ENCODE results near the gene CDK14. TPM values are rescaled to one million over a fixed set of nuclear protein-coding genes. Genes with fewer than 3 reads are reported as not detected.

The CDK14 gene
- total RNA-seq, 2 donors from 2014 or later: 8.7 to 13.4 TPM

DNA sequence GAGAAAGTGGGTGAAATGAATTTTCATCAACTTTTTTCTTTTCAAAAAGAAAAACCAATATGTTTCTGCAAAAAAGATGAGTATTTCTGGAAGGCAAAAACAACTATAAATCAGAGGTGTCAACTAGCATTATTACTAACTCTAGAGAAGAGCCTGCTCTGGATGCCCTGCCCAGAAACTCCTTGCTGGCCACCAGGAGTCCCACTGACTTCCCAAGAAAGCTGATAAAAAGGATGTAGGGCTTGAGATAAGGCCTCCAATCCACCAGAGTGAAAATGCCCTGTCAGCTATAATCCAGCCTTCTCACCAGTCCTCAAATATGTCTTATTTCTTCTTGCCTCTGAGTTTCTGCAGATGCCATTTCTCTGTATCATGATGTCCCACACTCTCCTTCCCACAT is 651.4 kb downstream of the CDK14 start:
- H3K9me3 Mint-ChIP-seq: no peaks in the 10 kb centered on the region
- H3K4me1 Mint-ChIP-seq: no peaks in the 10 kb centered on the region
- H3K9ac ChIP-seq (ENCODE audit: extremely low read depth, low read length, poor library complexity, severe bottlenecking): no peak overlapping the region
- no peaks in the 10 kb centered on the region for H3K4me1 ChIP-seq (ENCODE audit: control insufficient read depth, insufficient read depth, low read length)
- H3K27me3 ChIP-seq (ENCODE audit: control insufficient read depth, insufficient read depth, low read length, poor library complexity, severe bottlenecking): no peaks in the 10 kb centered on the region
- H3K27ac ChIP-seq (ENCODE audit: low read depth, low read length): no peak overlapping the region
- peak; percentile 57 for DNase-seq
- peaks cover 3% of the 10 kb centered on the region for H3K27me3 Mint-ChIP-seq (ENCODE audit: insufficient read depth)
- H3K4me3 Mint-ChIP-seq: no peak overlapping the region
- no peaks in the 10 kb centered on the region for H3K36me3 Mint-ChIP-seq (ENCODE audit: low read depth)
- no peak overlapping the region for H3K27ac Mint-ChIP-seq
- no peaks in the 10 kb centered on the region for H3K36me3 ChIP-seq (ENCODE audit: control insufficient read depth, insufficient read depth, low read length)
- H3K4me3 ChIP-seq (ENCODE audit: low read length): no peak overlapping the region
- no peaks in the 10 kb centered on the region for H3K9me3 ChIP-seq (ENCODE audit: control insufficient read depth, low read length)
- TF ChIP-seq, protein P1, sequence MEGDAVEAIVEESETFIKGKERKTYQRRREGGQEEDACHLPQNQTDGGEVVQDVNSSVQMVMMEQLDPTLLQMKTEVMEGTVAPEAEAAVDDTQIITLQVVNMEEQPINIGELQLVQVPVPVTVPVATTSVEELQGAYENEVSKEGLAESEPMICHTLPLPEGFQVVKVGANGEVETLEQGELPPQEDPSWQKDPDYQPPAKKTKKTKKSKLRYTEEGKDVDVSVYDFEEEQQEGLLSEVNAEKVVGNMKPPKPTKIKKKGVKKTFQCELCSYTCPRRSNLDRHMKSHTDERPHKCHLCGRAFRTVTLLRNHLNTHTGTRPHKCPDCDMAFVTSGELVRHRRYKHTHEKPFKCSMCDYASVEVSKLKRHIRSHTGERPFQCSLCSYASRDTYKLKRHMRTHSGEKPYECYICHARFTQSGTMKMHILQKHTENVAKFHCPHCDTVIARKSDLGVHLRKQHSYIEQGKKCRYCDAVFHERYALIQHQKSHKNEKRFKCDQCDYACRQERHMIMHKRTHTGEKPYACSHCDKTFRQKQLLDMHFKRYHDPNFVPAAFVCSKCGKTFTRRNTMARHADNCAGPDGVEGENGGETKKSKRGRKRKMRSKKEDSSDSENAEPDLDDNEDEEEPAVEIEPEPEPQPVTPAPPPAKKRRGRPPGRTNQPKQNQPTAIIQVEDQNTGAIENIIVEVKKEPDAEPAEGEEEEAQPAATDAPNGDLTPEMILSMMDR (conservative IDR thresholded peaks at IDR 0.05): peak; percentile 75

DNA sequence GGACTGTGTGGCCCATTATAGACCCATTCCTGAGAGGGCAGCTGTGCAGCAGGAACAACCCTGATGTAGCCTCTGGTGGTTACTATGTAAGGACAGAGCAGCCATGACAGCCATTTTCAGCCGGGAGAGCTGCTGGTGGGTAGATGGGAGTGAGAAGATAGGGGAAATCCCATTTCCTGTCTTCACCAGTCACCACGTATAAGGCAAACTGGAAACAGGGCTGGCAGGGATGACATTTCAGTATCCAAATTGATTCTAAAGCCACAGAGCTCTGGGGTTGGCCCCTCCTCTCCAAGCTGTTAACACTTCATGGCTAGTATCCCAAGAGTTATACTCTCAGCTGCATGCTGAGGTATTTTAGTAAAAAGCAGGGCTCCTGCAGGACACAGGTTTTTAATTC is 652.9 kb downstream of the CDK14 start:
- TF ChIP-seq, protein P1 (conservative IDR thresholded peaks at IDR 0.05): no peak
- H3K4me3 ChIP-seq (ENCODE audit: low read length): no peak overlapping the region
- H3K4me1 ChIP-seq (ENCODE audit: control insufficient read depth, insufficient read depth, low read length): no peaks in the 10 kb centered on the region
- H3K9ac ChIP-seq (ENCODE audit: extremely low read depth, low read length, poor library complexity, severe bottlenecking): no peak overlapping the region
- H3K27me3 ChIP-seq (ENCODE audit: control insufficient read depth, insufficient read depth, low read length, poor library complexity, severe bottlenecking): no peaks in the 10 kb centered on the region
- no peaks in the 10 kb centered on the region for H3K9me3 ChIP-seq (ENCODE audit: control insufficient read depth, low read length)
- Mint-ChIP-seq H3K27me3 (ENCODE audit: insufficient read depth) (peaks cover 7% of the 10 kb centered on the region), H3K9me3 (no peaks in the 10 kb centered on the region), H3K4me1 (no peaks in the 10 kb centered on the region), H3K4me3 (no peak overlapping the region), H3K36me3 (ENCODE audit: low read depth) (no peaks in the 10 kb centered on the region), H3K27ac (no peak overlapping the region)
- DNase-seq: no peak
- H3K27ac ChIP-seq (ENCODE audit: low read depth, low read length): no peak overlapping the region
- no peaks in the 10 kb centered on the region for H3K36me3 ChIP-seq (ENCODE audit: control insufficient read depth, insufficient read depth, low read length)
- WGBS, 2 experiments (ENCODE audit: insufficient coverage in 1 of 2, insufficient read length in 1 of 2): 87 to 100% methylated on average over 2 of the region's 2 CpGs

DNA sequence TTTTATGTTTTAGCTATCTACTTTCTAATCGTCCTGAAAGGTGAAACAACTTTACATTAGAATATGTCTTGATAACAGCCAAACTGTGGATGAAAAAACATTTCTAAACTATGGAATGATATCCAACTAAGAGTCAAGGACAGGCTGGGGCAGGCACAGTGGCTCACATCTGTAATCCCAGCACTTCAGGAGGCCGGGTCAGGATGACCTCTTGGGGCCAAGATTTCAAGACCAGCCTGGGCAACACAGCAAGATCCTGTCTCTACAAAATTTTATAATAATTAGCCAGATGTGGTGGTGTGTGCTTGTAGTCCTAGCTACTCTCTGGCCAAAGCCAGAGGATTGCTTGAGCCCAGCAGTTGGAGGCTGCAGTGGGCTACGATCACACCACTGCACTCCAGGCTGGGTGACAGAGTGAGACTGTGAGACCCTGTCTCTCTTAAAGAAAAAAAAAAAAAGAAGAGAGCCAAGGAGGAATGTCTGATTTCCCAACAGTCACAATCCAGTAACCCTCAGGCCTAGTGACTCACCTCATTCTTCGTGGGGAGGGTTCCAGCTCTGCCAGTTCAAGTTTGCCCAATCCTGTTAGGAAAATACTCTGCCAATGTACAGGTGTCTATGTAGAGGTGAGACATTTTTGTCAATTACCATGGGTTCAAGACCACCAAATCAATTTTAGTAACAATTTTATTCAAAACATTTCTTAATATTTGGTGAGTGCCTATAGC is 653.5 kb downstream of the CDK14 start:
- H3K27me3 ChIP-seq (ENCODE audit: control insufficient read depth, insufficient read depth, low read length, poor library complexity, severe bottlenecking): no peaks in the 10 kb centered on the region
- H3K36me3 ChIP-seq (ENCODE audit: control insufficient read depth, insufficient read depth, low read length): no peaks in the 10 kb centered on the region
- no peak overlapping the region for H3K9ac ChIP-seq (ENCODE audit: extremely low read depth, low read length, poor library complexity, severe bottlenecking)
- Mint-ChIP-seq H3K27ac (no peak overlapping the region), H3K4me3 (no peak overlapping the region), H3K4me1 (no peaks in the 10 kb centered on the region), H3K27me3 (ENCODE audit: insufficient read depth) (peaks cover 12% of the 10 kb centered on the region), H3K9me3 (no peaks in the 10 kb centered on the region), H3K36me3 (ENCODE audit: low read depth) (no peaks in the 10 kb centered on the region)
- no peak overlapping the region for H3K27ac ChIP-seq (ENCODE audit: low read depth, low read length)
- no peaks in the 10 kb centered on the region for H3K4me1 ChIP-seq (ENCODE audit: control insufficient read depth, insufficient read depth, low read length)
- TF ChIP-seq, protein P1 (conservative IDR thresholded peaks at IDR 0.05): no peak
- no peak for DNase-seq
- WGBS, 2 experiments (ENCODE audit: insufficient coverage in 1 of 2, insufficient read length in 1 of 2): 75 to 81% methylated on average over 1 to 4 of the region's 4 CpGs
- no peaks in the 10 kb centered on the region for H3K9me3 ChIP-seq (ENCODE audit: control insufficient read depth, low read length)
- H3K4me3 ChIP-seq (ENCODE audit: low read length): no peak overlapping the region
